Vagina (tissue), 2 donors: ENCODE results near the gene TALDO1.

Experiments
- POLR2A ChIP-seq, 2 donors: fragments of 450-650 bp; IDR thresholded peaks; one replicate each; pipeline ENCODE4 v1.6.1; 2017; ENCODE audit warnings: antibody characterized with exemption in 2 of 2, mild to moderate bottlenecking in 2 of 2, moderate library complexity in 2 of 2
- POLR2AphosphoS5 ChIP-seq, 2 donors: sonication (generic); formaldehyde crosslinking; IDR thresholded peaks; one replicate each; pipeline ENCODE4 v1.9.0; 2017; ENCODE audit warnings: antibody characterized with exemption in 2 of 2, mild to moderate bottlenecking in 2 of 2, low read depth in 1 of 2; ENCODE audit not compliant: insufficient read depth in 1 of 2
- TF ChIP-seq, protein P1 (sequence below), 3 experiments: fragments of 450-650 bp in 2 of 3; fragments of 200-600 bp in 1 of 3; sonication (generic) in 1 of 3; IDR thresholded peaks; one replicate each; pipeline ENCODE4 v1.5.1; 2017 to 2019; ENCODE audit warnings: antibody characterized with exemption in 3 of 3, mild to moderate bottlenecking in 2 of 3, moderate library complexity in 2 of 3

DNA sequence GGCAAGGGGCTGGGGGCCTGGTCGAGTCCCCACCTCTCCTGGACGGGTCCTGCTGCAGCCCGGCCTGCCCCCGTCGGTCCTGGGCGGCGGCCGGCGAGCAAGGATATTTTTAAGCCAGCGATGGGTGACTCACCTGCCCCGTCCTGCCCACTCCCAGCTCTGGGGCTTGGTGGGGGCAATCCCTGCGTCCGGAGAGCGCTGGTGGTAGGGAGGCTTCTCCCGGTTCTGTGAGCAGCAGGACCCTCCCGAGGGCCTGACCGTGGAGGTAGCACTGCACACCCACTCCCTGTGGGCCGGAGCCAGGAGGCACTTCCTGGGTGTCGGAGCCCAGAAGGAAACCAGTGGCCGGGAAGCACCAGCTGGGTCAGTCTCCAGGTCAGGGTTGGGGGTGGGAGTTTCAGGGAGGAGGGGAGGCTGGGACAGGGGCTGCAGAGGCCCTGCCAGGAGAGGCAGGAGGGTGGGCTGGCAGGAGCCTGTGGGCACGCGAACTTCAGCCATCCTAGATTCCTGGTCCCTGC lies 40.8 kb upstream of the TALDO1 start:
- TF ChIP-seq, protein P1, sequence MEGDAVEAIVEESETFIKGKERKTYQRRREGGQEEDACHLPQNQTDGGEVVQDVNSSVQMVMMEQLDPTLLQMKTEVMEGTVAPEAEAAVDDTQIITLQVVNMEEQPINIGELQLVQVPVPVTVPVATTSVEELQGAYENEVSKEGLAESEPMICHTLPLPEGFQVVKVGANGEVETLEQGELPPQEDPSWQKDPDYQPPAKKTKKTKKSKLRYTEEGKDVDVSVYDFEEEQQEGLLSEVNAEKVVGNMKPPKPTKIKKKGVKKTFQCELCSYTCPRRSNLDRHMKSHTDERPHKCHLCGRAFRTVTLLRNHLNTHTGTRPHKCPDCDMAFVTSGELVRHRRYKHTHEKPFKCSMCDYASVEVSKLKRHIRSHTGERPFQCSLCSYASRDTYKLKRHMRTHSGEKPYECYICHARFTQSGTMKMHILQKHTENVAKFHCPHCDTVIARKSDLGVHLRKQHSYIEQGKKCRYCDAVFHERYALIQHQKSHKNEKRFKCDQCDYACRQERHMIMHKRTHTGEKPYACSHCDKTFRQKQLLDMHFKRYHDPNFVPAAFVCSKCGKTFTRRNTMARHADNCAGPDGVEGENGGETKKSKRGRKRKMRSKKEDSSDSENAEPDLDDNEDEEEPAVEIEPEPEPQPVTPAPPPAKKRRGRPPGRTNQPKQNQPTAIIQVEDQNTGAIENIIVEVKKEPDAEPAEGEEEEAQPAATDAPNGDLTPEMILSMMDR (IDR thresholded peaks at IDR 0.05), result no peak
- TF ChIP-seq POLR2A (IDR thresholded peaks at IDR 0.05) (no peak), POLR2AphosphoS5 (IDR thresholded peaks at IDR 0.05; ENCODE audit: insufficient read depth in 1 of 2, low read depth in 1 of 2) (no peak)
